Measurements from ENCODE around the gene PYGB.
"Not testable (repeated sequence)": the region's sequence is repeated elsewhere in the genome, so short reads cannot be mapped to it uniquely, and the experiment has no call there.

PYGB gene

DNA sequence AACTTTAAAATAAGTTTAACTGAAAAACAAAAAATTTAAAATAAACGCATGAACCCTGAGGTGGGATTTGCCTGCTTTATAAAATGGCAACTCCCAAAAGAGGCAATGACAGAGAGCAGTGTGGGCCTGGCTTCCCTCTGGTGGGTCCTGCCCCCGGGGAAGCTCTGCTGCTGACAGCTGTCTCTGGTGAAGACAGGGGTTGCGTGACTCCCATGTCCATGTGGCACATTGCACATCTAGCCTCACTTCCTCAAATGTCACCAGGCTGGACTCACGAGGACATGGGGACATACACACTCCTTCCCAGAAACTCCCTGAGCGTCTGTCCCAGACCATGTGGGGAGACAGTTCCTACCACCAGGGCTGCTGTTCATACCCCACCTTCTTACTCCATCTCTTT, 76.5 kb downstream of the PYGB start:
- DNase-seq (ENCODE audit: extremely low read depth in 1 of 2, low read depth in 1 of 2), result no peak

DNA sequence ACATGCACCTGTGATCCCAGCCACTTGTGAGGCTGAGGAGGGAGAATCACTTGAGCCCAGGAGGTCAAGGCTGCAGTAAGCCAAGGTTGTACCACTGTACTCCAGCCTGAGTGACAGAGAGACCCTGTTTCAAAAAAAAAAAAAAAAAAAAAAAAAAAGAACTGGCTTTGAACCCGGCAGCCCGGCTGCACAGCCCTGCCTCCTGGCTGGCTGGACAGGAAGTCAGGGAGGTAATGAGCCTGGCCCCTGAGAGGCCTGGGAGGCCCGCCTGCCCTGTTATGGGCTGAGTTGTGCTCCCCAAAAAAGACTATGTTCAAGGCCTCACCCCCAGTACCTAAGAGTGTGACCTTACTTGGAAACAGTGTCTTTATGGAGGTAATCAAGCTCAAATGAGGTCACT, 77.2 kb downstream of the PYGB start:
- DNase-seq (ENCODE audit: extremely low read depth in 1 of 2, low read depth in 1 of 2), result no peak

GRCh38 chr20:25325997-25326396, 78.1 kb downstream of the PYGB start:
- DNase-seq (ENCODE audit: extremely low read depth in 1 of 2, low read depth in 1 of 2), result no peak

DNA sequence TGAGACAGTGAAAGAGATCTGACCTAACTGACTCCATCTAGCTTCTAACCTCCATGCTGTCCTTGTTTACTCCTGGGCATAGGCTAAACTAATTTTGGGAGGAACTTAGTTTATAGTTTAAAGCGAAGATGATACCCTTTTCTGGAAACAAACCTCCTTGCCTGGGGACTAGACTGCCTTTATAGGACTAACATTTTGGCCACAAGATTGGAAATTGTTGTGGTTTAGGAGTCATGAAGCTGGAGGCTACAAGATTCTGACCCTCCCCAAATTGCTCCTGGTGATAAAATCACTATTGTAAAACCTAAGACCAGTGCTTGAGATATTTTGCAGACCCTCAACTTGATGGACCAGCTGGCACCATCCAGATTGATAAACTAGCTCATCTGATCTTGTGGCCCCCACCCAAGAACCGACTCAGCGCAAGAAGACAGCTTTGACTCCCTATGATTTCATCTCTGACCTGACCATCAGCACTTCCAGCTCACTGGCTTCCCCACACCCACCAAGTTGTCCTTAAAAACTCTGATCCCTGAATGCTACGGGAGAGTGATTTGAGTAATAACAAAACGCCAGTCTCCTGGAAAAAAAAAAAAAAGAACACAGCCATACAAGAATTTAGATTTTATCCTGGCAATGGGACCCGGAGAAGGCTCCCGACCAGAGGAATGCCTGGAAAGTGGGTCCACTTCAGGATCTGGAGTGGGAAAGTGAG, 79.8 kb downstream of the PYGB start:
- DNase-seq (ENCODE audit: extremely low read depth in 1 of 2, low read depth in 1 of 2), result no peak

DNA sequence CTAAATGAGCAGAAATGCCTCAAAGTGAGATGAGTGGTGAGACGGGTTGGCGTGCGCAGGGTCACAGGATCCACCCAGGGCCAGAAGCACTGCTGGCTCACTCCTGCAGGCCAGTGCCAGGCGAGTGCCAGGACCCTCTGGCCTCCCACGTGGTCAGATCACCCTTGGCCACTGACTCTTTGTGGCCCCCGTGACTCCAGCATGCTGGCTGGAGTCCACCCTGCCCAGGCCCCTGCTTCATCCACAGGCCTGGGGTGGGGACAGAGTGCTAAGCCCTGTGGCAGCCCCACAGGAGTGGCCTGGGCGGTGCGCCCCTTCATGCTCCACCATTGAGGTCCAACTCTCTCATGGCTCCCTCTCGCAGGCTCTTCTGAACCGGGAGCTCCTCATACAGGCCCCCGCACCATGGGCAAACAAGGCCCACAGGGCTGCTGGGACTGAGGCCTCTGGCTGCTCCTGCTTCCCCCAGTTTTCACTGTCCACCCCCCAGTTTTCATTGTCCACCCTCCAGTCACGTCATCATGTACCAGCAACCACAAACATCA, 81.1 kb downstream of the PYGB start:
- DNase-seq (ENCODE audit: extremely low read depth in 1 of 2, low read depth in 1 of 2), result no peak

- not testable (repeated sequence) for DNase-seq (ENCODE audit: extremely low read depth in 1 of 2, low read depth in 1 of 2)
Measured at GRCh38 chr20:25334972-25335371, 87.1 kb downstream of the PYGB start.

- DNase-seq (ENCODE audit: extremely low read depth in 1 of 2, low read depth in 1 of 2), result no peak
Measured at GRCh38 chr20:25336561-25337422, 88.9 kb downstream of the PYGB start.

- no peak for DNase-seq (ENCODE audit: extremely low read depth in 1 of 2, low read depth in 1 of 2)
Measured at GRCh38 chr20:25338112-25339023, 90.5 kb downstream of the PYGB start.

- DNase-seq (ENCODE audit: extremely low read depth in 1 of 2, low read depth in 1 of 2), result no peak
Measured at GRCh38 chr20:25339608-25340007, 91.7 kb downstream of the PYGB start.

DNA sequence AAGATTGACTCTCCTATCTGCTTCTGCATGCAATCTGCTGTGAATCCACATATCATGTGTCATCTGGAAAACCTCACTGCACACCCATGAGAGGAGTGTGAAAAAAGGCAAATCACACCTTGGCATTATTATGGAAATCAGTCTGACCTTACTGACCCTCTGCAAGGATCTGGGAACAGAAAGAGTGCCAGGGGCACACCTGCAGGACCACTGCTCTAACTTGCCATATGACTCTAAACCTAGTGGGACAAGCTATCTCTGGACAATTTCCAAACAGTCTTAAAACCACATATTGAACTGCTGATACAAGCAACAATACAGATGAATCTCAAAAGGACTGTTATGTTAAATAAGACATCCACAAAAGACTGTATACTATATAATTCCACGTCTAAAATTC, 92.5 kb downstream of the PYGB start:
- no peak for DNase-seq (ENCODE audit: extremely low read depth in 1 of 2, low read depth in 1 of 2)

GRCh38 chr20:25341716-25342680, 94.1 kb downstream of the PYGB start:
- DNase-seq (ENCODE audit: extremely low read depth in 1 of 2, low read depth in 1 of 2), result no peak

DNA sequence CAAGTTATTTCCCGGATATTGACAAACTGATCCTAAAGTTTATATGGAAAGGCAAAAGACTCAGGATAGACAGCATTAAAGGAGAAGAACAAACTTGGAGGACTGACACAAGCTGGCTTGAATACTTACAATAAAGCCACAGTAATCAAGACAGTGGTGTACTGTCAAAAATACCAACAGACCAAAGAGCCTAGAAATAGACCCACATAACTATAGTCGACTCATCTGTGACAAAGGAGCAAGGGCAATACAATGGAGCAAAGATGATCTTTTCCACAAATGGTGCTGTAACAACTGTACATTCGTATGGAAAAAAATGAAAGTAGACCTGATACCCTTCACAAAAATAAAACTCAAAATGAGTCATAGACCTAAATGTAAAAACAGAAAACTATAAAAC, 96.7 kb downstream of the PYGB start:
- no peak for DNase-seq (ENCODE audit: extremely low read depth in 1 of 2, low read depth in 1 of 2)

GRCh38 chr20:25345721-25346120, 97.8 kb downstream of the PYGB start:
- DNase-seq (ENCODE audit: extremely low read depth in 1 of 2, low read depth in 1 of 2), result no peak

DNA sequence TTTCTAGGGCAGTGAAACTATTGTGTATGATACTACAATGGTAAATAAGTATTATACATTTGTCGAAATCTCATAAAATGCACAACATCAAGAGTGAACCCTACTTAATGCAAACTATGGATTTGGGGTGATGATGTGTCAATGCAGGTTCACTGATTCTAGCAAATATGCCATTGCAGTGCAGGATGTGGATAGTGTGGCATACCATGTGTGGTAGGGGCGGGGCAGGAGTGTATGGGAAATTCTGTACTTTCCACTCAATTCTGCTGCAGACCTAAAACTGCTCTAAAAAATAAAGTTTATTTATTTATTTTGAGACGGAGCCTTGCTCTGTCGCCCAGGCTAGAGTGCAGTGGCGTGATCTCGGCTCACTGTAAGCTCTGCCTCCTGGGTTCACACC, 98.5 kb downstream of the PYGB start:
- DNase-seq (ENCODE audit: extremely low read depth in 1 of 2, low read depth in 1 of 2), result no peak

Data from stimulated activated CD8-positive, alpha-beta memory T cell treated with anti-CD3 and anti-CD28 coated beads, Interleukin-7, amount 100 ng/mL, for 48 hours (primary cell).